ENCODE measurements around the gene TFAM.

Gene TFAM

DNA sequence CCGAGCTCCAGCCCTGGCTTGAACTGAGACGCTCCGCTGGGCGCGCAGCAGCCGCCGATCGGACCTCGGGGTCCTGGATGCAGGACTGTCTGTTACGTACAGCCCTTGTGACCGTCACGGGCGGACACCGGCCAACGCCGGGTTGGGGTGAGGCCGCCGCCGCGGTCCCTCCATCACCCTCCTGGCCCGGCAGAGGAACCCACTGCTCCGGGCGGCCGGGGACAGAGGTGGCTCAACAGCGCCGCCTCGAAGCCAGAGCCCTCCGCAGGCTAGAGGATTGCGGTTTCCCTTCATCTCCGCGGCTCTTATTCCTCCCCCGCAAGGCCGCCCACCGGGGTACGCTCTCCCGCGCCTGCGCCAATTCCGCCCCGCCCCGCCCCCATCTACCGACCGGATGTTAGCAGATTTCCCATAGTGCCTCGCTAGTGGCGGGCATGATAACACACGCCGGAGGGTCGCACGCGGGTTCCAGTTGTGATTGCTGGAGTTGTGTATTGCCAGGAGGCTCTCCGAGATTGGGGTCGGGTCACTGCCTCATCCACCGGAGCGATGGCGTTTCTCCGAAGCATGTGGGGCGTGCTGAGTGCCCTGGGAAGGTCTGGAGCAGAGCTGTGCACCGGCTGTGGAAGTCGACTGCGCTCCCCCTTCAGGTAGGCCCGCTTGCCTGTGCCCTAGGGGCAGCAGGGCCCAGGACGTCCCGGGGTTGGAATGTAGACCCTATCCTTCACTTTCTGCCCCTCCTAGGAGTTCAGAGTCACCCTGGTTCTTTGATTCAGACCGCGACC, at the start of gene TFAM:
TSS of gene TFAM (plus strand) at position 412 of the 785 bp plus-strand sequence. CDS start at position 550, 138 bp downstream.
- peak; percentile 59 for TF ChIP-seq CTCF (IDR thresholded peaks at IDR 0.05; ENCODE audit: low read depth, low read length, missing control alignments)
- peak within 1 kb of the TSS; percentile 72 for H3K4me3 ChIP-seq (ENCODE audit: low read depth, low read length)
- peak; percentile 79 for DNase-seq (ENCODE audit: low read depth)

GRCh38 chr10:58336242-58336641, 49.0 kb upstream of the TFAM start:
- no peak for DNase-seq (ENCODE audit: low read depth)
- no peak for TF ChIP-seq CTCF (IDR thresholded peaks at IDR 0.05; ENCODE audit: low read depth, low read length, missing control alignments)

DNA sequence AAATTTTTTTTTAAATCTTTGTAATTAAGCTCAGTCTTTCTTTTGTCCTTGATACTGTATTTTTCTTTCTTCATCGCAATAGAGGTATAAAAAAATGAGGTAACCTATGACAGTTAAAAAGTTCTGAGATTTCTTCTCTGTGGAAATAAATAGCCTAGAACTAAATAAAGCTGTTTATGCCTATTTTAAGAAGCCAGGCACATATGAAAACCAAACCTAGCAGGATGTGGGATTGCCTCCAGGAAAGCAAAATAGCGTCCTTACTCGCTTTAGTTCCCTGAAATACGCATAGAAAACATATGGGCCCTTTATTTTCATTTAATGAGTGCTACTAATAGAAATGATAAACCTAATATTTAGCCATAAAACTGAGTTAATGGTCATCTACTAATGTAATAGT, 43.8 kb upstream of the TFAM start:
- TF ChIP-seq CTCF (IDR thresholded peaks at IDR 0.05; ENCODE audit: low read depth, low read length, missing control alignments): no peak
- DNase-seq (ENCODE audit: low read depth): no peak

More at GRCh38 chr10:58336242-58336641, 49.0 kb upstream of the TFAM start:
- peak overlapping the region; percentile 83; the same call in 1 of the 2 replicates for H3K4me3 ChIP-seq (ENCODE audit: low read depth, low read length)

GRCh38 chr10:58341947-58342346, 43.3 kb upstream of the TFAM start:
- no peak for TF ChIP-seq CTCF (IDR thresholded peaks at IDR 0.05; ENCODE audit: low read depth, low read length, missing control alignments)
- H3K4me3 ChIP-seq (ENCODE audit: low read depth, low read length): no peak overlapping the region
- DNase-seq (ENCODE audit: low read depth): no peak

More for the DNA sequence above, 43.8 kb upstream of the TFAM start:
- no peak overlapping the region for H3K4me3 ChIP-seq (ENCODE audit: low read depth, low read length)

- DNase-seq (ENCODE audit: low read depth): no peak
- no peak overlapping the region for H3K4me3 ChIP-seq (ENCODE audit: low read depth, low read length)
- no peak for TF ChIP-seq CTCF (IDR thresholded peaks at IDR 0.05; ENCODE audit: low read depth, low read length, missing control alignments)
Measured at GRCh38 chr10:58347967-58348366, 37.2 kb upstream of the TFAM start.

GRCh38 chr10:58348571-58349033, 36.6 kb upstream of the TFAM start:
- DNase-seq (ENCODE audit: low read depth): no peak
- no peak for TF ChIP-seq CTCF (IDR thresholded peaks at IDR 0.05; ENCODE audit: low read depth, low read length, missing control alignments)
- no peak overlapping the region for H3K4me3 ChIP-seq (ENCODE audit: low read depth, low read length)

- H3K4me3 ChIP-seq (ENCODE audit: low read depth, low read length): no peak overlapping the region
- TF ChIP-seq CTCF (IDR thresholded peaks at IDR 0.05; ENCODE audit: low read depth, low read length, missing control alignments): no peak
- no peak for DNase-seq (ENCODE audit: low read depth)
Measured at GRCh38 chr10:58350023-58350422, 35.2 kb upstream of the TFAM start.

Data from GM12864 (cell line).